ENCODE data around the gene LCNL1.
A peak's percentile ranks its signal among the peaks of the same experiment; 100 is the strongest.

The LCNL1 gene

GRCh38 chr9:137034709-137035506, 52.1 kb downstream of the LCNL1 start:
- no peak overlapping the region for H3K4me3 Mint-ChIP-seq
- TF ChIP-seq CTCF (IDR thresholded peaks at IDR 0.05; ENCODE audit: unreplicated experiment in 3 of 3): peak; percentile 79 to 86 (median 84)
- no peak overlapping the region for H3K27ac Mint-ChIP-seq
- H3K36me3 Mint-ChIP-seq (ENCODE audit: low read depth): no peaks in the 10 kb centered on the region
- no peaks in the 10 kb centered on the region for H3K9me3 Mint-ChIP-seq
- no peaks in the 10 kb centered on the region for H3K4me1 Mint-ChIP-seq
- peaks cover 3% of the 10 kb centered on the region for H3K27me3 Mint-ChIP-seq (ENCODE audit: low read depth)
